Measurements from ENCODE around the gene CYTH1. TPM values are rescaled to one million over a fixed set of nuclear protein-coding genes. Genes with fewer than 3 reads are reported as not detected.

CYTH1 gene
- total RNA-seq, 2 donors from 2014 or later: 23.1 to 27.4 TPM

GRCh38 chr17:78748730-78749317 is 33.2 kb downstream of the CYTH1 start:
- no peak for TF ChIP-seq CTCF (conservative IDR thresholded peaks at IDR 0.05)
- no peaks in the 10 kb centered on the region for H3K4me1 ChIP-seq (ENCODE audit: control insufficient read depth, insufficient read depth, low read length)
- Mint-ChIP-seq H3K27ac (no peak overlapping the region), H3K36me3 (ENCODE audit: low read depth) (no peaks in the 10 kb centered on the region), H3K4me3 (no peak overlapping the region), H3K9me3 (no peaks in the 10 kb centered on the region), H3K27me3 (ENCODE audit: insufficient read depth) (no peaks in the 10 kb centered on the region), H3K4me1 (peaks cover 25% of the 10 kb centered on the region)
- no peak overlapping the region for H3K27ac ChIP-seq (ENCODE audit: low read depth, low read length)
- DNase-seq: no peak
- H3K9ac ChIP-seq (ENCODE audit: extremely low read depth, low read length, poor library complexity, severe bottlenecking): no peak overlapping the region
- H3K36me3 ChIP-seq (ENCODE audit: control insufficient read depth, insufficient read depth, low read length): no peaks in the 10 kb centered on the region
- no peaks in the 10 kb centered on the region for H3K27me3 ChIP-seq (ENCODE audit: control insufficient read depth, insufficient read depth, low read length, poor library complexity, severe bottlenecking)
- 95 to 100% methylated on average over 3 to 8 of the region's 8 CpGs for WGBS, 2 experiments (ENCODE audit: insufficient coverage in 1 of 2, insufficient read length in 1 of 2)
- H3K9me3 ChIP-seq (ENCODE audit: control insufficient read depth, low read length): no peaks in the 10 kb centered on the region
- no peak overlapping the region for H3K4me3 ChIP-seq (ENCODE audit: low read length)

GRCh38 chr17:78748048-78748729 is 33.9 kb downstream of the CYTH1 start:
- no peaks in the 10 kb centered on the region for H3K36me3 Mint-ChIP-seq (ENCODE audit: low read depth)
- no peak overlapping the region for H3K4me3 ChIP-seq (ENCODE audit: low read length)
- no peaks in the 10 kb centered on the region for H3K9me3 Mint-ChIP-seq
- peak overlapping the region; percentile 45 for H3K27ac Mint-ChIP-seq
- H3K4me3 Mint-ChIP-seq: no peak overlapping the region
- H3K4me1 Mint-ChIP-seq: peaks cover 25% of the 10 kb centered on the region
- no peaks in the 10 kb centered on the region for H3K27me3 Mint-ChIP-seq (ENCODE audit: insufficient read depth)
- DNase-seq: no peak
- 86 to 90% methylated on average over 5 to 6 of the region's 6 CpGs for WGBS, 2 experiments (ENCODE audit: insufficient coverage in 1 of 2, insufficient read length in 1 of 2)
- no peak for TF ChIP-seq CTCF (conservative IDR thresholded peaks at IDR 0.05)
- H3K4me1 ChIP-seq (ENCODE audit: control insufficient read depth, insufficient read depth, low read length): no peaks in the 10 kb centered on the region
- no peaks in the 10 kb centered on the region for H3K27me3 ChIP-seq (ENCODE audit: control insufficient read depth, insufficient read depth, low read length, poor library complexity, severe bottlenecking)
- H3K9me3 ChIP-seq (ENCODE audit: control insufficient read depth, low read length): no peaks in the 10 kb centered on the region
- no peak overlapping the region for H3K9ac ChIP-seq (ENCODE audit: extremely low read depth, low read length, poor library complexity, severe bottlenecking)
- H3K27ac ChIP-seq (ENCODE audit: low read depth, low read length): no peak overlapping the region
- H3K36me3 ChIP-seq (ENCODE audit: control insufficient read depth, insufficient read depth, low read length): no peaks in the 10 kb centered on the region

GRCh38 chr17:78747488-78747887 is 34.6 kb downstream of the CYTH1 start:
- TF ChIP-seq CTCF (conservative IDR thresholded peaks at IDR 0.05): no peak
- no peaks in the 10 kb centered on the region for H3K36me3 ChIP-seq (ENCODE audit: control insufficient read depth, insufficient read depth, low read length)
- no peak overlapping the region for H3K4me3 ChIP-seq (ENCODE audit: low read length)
- H3K9me3 Mint-ChIP-seq: no peaks in the 10 kb centered on the region
- no peaks in the 10 kb centered on the region for H3K36me3 Mint-ChIP-seq (ENCODE audit: low read depth)
- no peak overlapping the region for H3K4me3 Mint-ChIP-seq
- no peaks in the 10 kb centered on the region for H3K27me3 ChIP-seq (ENCODE audit: control insufficient read depth, insufficient read depth, low read length, poor library complexity, severe bottlenecking)
- no peak overlapping the region for H3K27ac ChIP-seq (ENCODE audit: low read depth, low read length)
- WGBS, 2 experiments (ENCODE audit: insufficient coverage in 1 of 2, insufficient read length in 1 of 2): 97 to 100% methylated on average over 1 of the region's 2 CpGs
- H3K27ac Mint-ChIP-seq: no peak overlapping the region
- H3K4me1 Mint-ChIP-seq: peaks cover 25% of the 10 kb centered on the region
- no peak for DNase-seq
- no peak overlapping the region for H3K9ac ChIP-seq (ENCODE audit: extremely low read depth, low read length, poor library complexity, severe bottlenecking)
- H3K4me1 ChIP-seq (ENCODE audit: control insufficient read depth, insufficient read depth, low read length): no peaks in the 10 kb centered on the region
- H3K27me3 Mint-ChIP-seq (ENCODE audit: insufficient read depth): no peaks in the 10 kb centered on the region
- H3K9me3 ChIP-seq (ENCODE audit: control insufficient read depth, low read length): no peaks in the 10 kb centered on the region

Data from endodermal cell (in vitro differentiated cells).